ENCODE measurements around the gene GRIK1. TPM values are rescaled to one million over a fixed set of nuclear protein-coding genes. Genes with fewer than 3 reads are reported as not detected.

The GRIK1 gene
- polyA plus RNA-seq, 1 donor (not counting 4 experiments of a cell fraction or from before 2014, with no cell fraction given) = not detected

- TF ChIP-seq, protein P1, sequence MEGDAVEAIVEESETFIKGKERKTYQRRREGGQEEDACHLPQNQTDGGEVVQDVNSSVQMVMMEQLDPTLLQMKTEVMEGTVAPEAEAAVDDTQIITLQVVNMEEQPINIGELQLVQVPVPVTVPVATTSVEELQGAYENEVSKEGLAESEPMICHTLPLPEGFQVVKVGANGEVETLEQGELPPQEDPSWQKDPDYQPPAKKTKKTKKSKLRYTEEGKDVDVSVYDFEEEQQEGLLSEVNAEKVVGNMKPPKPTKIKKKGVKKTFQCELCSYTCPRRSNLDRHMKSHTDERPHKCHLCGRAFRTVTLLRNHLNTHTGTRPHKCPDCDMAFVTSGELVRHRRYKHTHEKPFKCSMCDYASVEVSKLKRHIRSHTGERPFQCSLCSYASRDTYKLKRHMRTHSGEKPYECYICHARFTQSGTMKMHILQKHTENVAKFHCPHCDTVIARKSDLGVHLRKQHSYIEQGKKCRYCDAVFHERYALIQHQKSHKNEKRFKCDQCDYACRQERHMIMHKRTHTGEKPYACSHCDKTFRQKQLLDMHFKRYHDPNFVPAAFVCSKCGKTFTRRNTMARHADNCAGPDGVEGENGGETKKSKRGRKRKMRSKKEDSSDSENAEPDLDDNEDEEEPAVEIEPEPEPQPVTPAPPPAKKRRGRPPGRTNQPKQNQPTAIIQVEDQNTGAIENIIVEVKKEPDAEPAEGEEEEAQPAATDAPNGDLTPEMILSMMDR (optimal IDR thresholded peaks at IDR 0.05 in 1 of 3, IDR thresholded peaks at IDR 0.05 in 1 of 3, conservative IDR thresholded peaks at IDR 0.05 in 1 of 3; ENCODE audit: extremely low read depth in 1 of 3, insufficient read depth in 2 of 3, low read length in 3 of 3) = no peak
- no peak for TF ChIP-seq EZH2 (IDR thresholded peaks at IDR 0.05; ENCODE audit: low read length)
- FAIRE-seq (no peak), DNase-seq (ENCODE audit: low read depth, low spot score) (no peak)
- Histone ChIP-seq H3K36me3 (ENCODE audit: control insufficient read depth in 2 of 2, extremely low read depth in 1 of 2, insufficient read depth in 2 of 2, low read length in 2 of 2) (no peaks in the 10 kb centered on the region), H3K9me1 (ENCODE audit: control insufficient read depth, extremely low read depth, insufficient read depth, low read length) (no peaks in the 10 kb centered on the region), H2AFZ (ENCODE audit: control insufficient read depth, low read length) (no peak overlapping the region), H3K4me2 (ENCODE audit: control insufficient read depth, extremely low read depth, insufficient read depth, low read depth, low read length) (no peak overlapping the region), H3K9ac (ENCODE audit: control insufficient read depth, extremely low read depth, insufficient read depth, low read length) (no peak overlapping the region), H3K9me3 (ENCODE audit: control insufficient read depth, low read depth, low read length) (no peaks in the 10 kb centered on the region), H4K20me1 (ENCODE audit: control insufficient read depth, extremely low read depth, insufficient read depth, low read length) (no peaks in the 10 kb centered on the region), H3K79me2 (ENCODE audit: control insufficient read depth, insufficient read depth, low read length) (no peaks in the 10 kb centered on the region), H3K27ac (ENCODE audit: control insufficient read depth, insufficient read depth, low read length) (no peak overlapping the region), H3K27me3 (ENCODE audit: control insufficient read depth, extremely low read depth, insufficient read depth, low read length) (no peaks in the 10 kb centered on the region), H3K4me3 (ENCODE audit: control insufficient read depth in 2 of 3, extremely low read depth in 1 of 3, insufficient read depth in 2 of 3, low read depth in 1 of 3, low read length in 3 of 3) (no peak overlapping the region), H3K4me1 (ENCODE audit: control insufficient read depth, extremely low read depth, insufficient read depth, low read length) (no peaks in the 10 kb centered on the region)
- dilution Hi-C loops (cut with MboI; ENCODE audit: extremely low pct_ligation_motif_present, low sequenced_read_pairs) = no loop called here
Observed at GRCh38 chr21:29521872-29522271, 417.9 kb downstream of the GRIK1 start.

- Histone ChIP-seq H3K4me3 (ENCODE audit: control insufficient read depth in 2 of 3, extremely low read depth in 1 of 3, insufficient read depth in 2 of 3, low read depth in 1 of 3, low read length in 3 of 3) (no peak overlapping the region), H3K4me2 (ENCODE audit: control insufficient read depth, extremely low read depth, insufficient read depth, low read depth, low read length) (no peak overlapping the region), H3K9me3 (ENCODE audit: control insufficient read depth, low read depth, low read length) (no peaks in the 10 kb centered on the region), H3K27me3 (ENCODE audit: control insufficient read depth, extremely low read depth, insufficient read depth, low read length) (no peaks in the 10 kb centered on the region), H3K79me2 (ENCODE audit: control insufficient read depth, insufficient read depth, low read length) (no peaks in the 10 kb centered on the region), H3K9me1 (ENCODE audit: control insufficient read depth, extremely low read depth, insufficient read depth, low read length) (no peaks in the 10 kb centered on the region), H4K20me1 (ENCODE audit: control insufficient read depth, extremely low read depth, insufficient read depth, low read length) (no peaks in the 10 kb centered on the region), H2AFZ (ENCODE audit: control insufficient read depth, low read length) (no peak overlapping the region), H3K4me1 (ENCODE audit: control insufficient read depth, extremely low read depth, insufficient read depth, low read length) (no peaks in the 10 kb centered on the region), H3K36me3 (ENCODE audit: control insufficient read depth in 2 of 2, extremely low read depth in 1 of 2, insufficient read depth in 2 of 2, low read length in 2 of 2) (no peaks in the 10 kb centered on the region), H3K27ac (ENCODE audit: control insufficient read depth, insufficient read depth, low read length) (no peak overlapping the region), H3K9ac (ENCODE audit: control insufficient read depth, extremely low read depth, insufficient read depth, low read length) (no peak overlapping the region)
- TF ChIP-seq, protein P1 (optimal IDR thresholded peaks at IDR 0.05 in 1 of 3, IDR thresholded peaks at IDR 0.05 in 1 of 3, conservative IDR thresholded peaks at IDR 0.05 in 1 of 3; ENCODE audit: extremely low read depth in 1 of 3, insufficient read depth in 2 of 3, low read length in 3 of 3) = no peak
- no peak for TF ChIP-seq EZH2 (IDR thresholded peaks at IDR 0.05; ENCODE audit: low read length)
- DNase-seq (ENCODE audit: low read depth, low spot score) (no peak), FAIRE-seq (no peak)
- dilution Hi-C loops (cut with MboI; ENCODE audit: extremely low pct_ligation_motif_present, low sequenced_read_pairs) = no loop called here
Observed at GRCh38 chr21:29520171-29520570, 419.6 kb downstream of the GRIK1 start.

All from keratinocyte (primary cell).